Midbrain (tissue), 1 donor: ENCODE data around the gene DAGLA.

Experiments
- DNase-seq: peaks from one replicate; lab custom pipeline; 2025; lab: John Stamatoyannopoulos, UW

The DAGLA gene

GRCh38 chr11:61780581-61781162 is 100.5 kb downstream of the DAGLA start:
- DNase-seq, result no peak

DNA sequence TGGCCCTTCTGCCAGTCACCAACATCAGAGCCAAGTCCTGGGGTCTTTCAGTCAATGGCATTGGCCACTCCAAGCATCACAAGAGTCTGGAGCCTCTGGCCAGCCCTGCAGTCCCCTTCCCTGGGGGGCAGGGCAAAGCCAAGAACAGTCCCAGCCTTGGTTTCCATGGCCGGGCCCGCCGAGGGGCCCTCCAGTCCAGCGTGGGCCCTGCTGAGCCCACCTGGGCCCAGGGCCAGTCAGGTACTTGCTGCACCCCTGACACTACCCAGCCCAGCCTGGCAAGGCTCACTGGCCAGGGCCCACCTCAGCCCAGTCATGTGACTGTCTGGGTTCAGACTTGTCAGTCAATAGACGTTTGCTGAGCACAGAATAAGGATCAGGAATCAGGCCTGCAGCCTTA is 101.4 kb downstream of the DAGLA start:
- no peak for DNase-seq

DNA sequence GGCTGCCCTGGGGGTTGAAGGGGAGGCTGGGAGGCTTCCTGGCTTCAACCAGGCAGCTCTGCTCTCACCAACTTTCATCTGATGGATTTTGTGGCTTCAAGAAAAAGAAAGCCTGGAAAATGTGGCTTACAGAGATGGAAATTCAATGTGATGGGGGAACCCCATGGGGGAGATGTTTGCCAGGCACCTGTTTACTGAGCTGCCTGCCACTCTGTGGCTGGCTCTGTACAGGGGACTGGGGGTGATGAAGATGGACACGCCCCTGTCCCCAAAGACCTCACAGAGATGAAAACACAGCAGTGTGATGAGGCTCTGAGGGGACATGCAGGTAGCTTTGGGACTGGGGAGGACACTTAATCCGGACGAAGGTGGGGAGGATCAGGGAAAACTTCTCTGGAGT is 102.1 kb downstream of the DAGLA start:
- DNase-seq, result no peak

DNA sequence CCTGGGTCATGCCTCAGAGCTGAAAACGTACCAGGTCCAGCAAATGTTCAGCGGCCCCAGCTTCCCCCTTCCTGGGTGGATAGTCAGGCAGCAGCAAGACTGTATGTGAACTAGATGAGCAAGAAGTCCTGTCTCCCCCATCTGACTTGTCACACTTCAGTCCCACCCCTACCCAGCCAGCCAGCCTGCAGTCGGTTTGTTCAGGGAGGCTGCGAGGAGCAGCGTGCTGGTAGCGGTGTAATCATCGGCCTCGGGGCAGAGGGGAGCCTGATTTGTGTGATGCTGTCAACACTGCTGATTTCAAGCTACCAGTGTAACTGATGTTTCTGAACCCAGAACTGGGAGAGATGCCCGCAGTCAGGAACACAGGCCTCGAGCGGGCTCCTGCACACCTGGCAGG is 102.7 kb downstream of the DAGLA start:
- no peak for DNase-seq

- DNase-seq, result no peak
Measured at GRCh38 chr11:61783717-61784505, 103.7 kb downstream of the DAGLA start.

DNA sequence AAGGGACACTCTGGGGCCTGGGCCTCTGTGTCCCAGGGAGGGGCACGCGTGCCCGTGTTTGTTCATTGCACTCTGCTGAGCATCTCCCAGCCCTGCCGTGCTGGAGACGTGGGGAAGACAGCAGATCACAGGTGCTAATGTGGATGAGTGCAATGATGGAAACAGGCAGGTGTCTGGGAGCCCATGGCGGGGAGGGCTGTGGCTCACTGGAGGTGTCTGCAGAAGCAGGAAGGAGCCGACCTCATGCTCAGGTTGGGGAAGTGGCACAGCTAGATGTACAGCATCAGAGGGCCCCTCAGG is 104.3 kb downstream of the DAGLA start:
- DNase-seq, result no peak

- DNase-seq, result no peak
Measured at GRCh38 chr11:61785837-61786402, 105.7 kb downstream of the DAGLA start.

DNA sequence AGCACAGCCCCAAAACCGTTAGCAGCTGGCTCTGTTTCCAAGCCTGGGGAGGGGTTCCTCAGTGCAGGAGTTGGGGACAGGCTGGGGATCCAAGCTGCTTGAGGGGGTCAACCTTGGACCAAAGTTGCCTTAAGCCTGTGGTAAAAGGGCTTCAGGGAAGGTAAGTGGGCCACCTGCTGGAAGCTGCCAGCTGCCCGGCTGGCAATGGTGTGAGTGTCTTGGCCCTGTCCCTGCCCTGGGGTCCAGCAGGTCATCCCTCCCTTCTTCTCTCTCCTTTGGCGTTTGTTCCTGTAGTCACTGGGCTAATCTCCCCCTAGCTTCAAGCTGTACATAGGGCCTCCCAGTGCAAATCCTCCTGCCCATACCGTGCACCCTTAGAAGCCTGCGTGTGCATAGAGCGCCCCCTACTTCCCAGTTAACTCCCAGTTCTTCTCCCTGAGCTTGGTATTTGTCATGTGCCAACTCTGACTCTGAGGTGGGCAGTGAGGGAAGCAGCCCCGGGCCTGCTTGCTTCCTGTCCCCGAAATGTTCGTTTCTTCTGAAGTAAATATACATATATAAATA is 107.8 kb downstream of the DAGLA start:
- peak; percentile 74 for DNase-seq

- peak; percentile 92 for DNase-seq
Measured at GRCh38 chr11:61791737-61792309, 111.6 kb downstream of the DAGLA start.

DNA sequence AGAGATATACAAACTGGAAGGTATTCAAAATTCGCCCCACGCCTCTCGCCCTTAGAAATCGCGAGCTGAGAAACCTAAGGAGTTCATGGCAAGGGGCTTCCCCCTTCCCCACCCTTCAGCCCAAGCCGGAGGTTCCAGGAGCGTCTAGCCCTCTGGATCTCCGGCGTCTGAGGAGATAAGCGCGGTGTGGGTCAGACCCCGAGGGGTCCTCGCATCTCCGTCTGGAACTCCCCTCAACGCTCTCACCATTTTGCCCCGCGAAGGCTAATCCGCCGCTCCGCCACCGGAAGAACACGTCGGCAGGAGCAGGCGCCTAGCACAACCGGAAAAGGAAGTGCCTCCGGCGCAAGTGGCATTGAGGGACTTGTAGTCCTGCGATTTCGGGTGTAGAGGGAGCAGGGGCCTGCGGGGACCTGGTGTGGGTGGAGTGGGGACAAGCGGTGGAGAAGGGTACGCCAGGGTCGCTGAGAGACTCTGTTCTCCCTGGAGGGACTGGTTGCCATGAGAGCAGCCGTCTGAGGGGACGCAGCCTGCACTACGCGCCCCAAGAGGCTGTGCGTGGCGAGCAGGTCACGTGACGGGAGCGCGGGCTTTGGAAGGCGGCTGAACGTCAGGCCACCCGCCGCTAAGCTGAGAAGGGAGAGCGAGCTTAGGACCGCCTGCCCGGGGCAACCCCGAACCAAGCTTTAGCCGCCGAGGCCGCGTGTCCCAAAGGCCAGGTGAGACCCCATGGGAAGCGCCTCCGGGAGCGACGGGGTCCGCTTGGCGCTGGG is 112.3 kb downstream of the DAGLA start, which contains the start of the genes FEN1 and TMEM258:
FEN1 (plus strand) TSS at position 602 of the 773 bp plus-strand sequence. CDS start 2,451 bp downstream, outside the sequence.
TMEM258 (minus strand) TSS at position 290 of the 773 bp plus-strand sequence; CDS start at position 249, 41 bp downstream.
- peak; percentile 95 for DNase-seq

- no peak for DNase-seq
Measured at GRCh38 chr11:61793083-61793828, 113.1 kb downstream of the DAGLA start.

DNA sequence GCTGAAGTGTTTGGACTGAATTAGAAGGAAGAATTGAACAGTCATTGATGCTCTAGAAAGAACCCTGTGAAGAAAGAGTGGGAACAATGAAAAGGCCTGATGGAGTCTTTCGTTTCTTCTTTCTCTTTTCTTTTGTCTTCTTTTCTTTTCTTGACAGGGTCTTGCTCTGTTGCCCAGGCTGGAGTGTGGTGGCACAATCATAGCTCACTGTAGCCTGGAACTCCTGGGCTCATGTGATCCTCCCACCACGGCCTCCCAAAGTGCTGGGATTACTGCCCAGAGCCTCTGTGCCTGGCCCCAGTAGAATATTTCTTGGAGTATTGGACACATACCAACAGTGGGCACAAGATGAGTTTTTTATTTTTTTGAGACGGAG is 113.6 kb downstream of the DAGLA start:
- no peak for DNase-seq

- DNase-seq, result no peak
Measured at GRCh38 chr11:61794579-61794978, 114.4 kb downstream of the DAGLA start.

DNA sequence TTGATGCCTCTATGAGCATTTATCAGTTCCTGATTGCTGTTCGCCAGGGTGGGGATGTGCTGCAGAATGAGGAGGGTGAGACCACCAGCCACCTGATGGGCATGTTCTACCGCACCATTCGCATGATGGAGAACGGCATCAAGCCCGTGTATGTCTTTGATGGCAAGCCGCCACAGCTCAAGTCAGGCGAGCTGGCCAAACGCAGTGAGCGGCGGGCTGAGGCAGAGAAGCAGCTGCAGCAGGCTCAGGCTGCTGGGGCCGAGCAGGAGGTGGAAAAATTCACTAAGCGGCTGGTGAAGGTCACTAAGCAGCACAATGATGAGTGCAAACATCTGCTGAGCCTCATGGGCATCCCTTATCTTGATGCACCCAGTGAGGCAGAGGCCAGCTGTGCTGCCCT is 115.3 kb downstream of the DAGLA start:
- no peak for DNase-seq

- DNase-seq, result no peak
Measured at GRCh38 chr11:61795876-61796526, 115.8 kb downstream of the DAGLA start.
